ENCODE data around the gene CCDC106.

CCDC106 gene

GRCh38 chr19:55683449-55684261 lies 35.6 kb downstream of the CCDC106 start:
- Histone ChIP-seq H3K36me3 (ENCODE audit: insufficient read depth) (no peaks in the 10 kb centered on the region; the same call in 1 of the 2 replicates), H3K27me3 (ENCODE audit: insufficient read depth, low read depth) (no peaks in the 10 kb centered on the region), H3K4me3 (IDR thresholded peaks at IDR 0.05; ENCODE audit: insufficient read depth, low read depth, low read length) (no peak overlapping the region), H3K27ac (no peak overlapping the region), H3K4me2 (no peak overlapping the region), H2AFZ (ENCODE audit: low read depth) (no peak overlapping the region), H4K20me1 (ENCODE audit: insufficient read depth) (0 out of 2 replicates have a peak, but pooled peaks cover 11% of the 10 kb centered on the region), H3K9ac (no peak overlapping the region), H3K4me1 (ENCODE audit: low read depth, poor library complexity, severe bottlenecking) (no peaks in the 10 kb centered on the region), H3K79me2 (ENCODE audit: insufficient read depth, low read depth) (peaks cover 50% of the 10 kb centered on the region)
- TF ChIP-seq, protein P1, sequence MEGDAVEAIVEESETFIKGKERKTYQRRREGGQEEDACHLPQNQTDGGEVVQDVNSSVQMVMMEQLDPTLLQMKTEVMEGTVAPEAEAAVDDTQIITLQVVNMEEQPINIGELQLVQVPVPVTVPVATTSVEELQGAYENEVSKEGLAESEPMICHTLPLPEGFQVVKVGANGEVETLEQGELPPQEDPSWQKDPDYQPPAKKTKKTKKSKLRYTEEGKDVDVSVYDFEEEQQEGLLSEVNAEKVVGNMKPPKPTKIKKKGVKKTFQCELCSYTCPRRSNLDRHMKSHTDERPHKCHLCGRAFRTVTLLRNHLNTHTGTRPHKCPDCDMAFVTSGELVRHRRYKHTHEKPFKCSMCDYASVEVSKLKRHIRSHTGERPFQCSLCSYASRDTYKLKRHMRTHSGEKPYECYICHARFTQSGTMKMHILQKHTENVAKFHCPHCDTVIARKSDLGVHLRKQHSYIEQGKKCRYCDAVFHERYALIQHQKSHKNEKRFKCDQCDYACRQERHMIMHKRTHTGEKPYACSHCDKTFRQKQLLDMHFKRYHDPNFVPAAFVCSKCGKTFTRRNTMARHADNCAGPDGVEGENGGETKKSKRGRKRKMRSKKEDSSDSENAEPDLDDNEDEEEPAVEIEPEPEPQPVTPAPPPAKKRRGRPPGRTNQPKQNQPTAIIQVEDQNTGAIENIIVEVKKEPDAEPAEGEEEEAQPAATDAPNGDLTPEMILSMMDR (conservative IDR thresholded peaks at IDR 0.05; ENCODE audit: low read depth, low read length), result no peak

GRCh38 chr19:55684946-55685681 lies 37.1 kb downstream of the CCDC106 start:
- no peak overlapping the region for H3K9ac ChIP-seq
- 0 out of 2 replicates have a peak, but pooled peaks cover 11% of the 10 kb centered on the region for H4K20me1 ChIP-seq (ENCODE audit: insufficient read depth)
- peaks cover 35% of the 10 kb centered on the region for H3K79me2 ChIP-seq (ENCODE audit: insufficient read depth, low read depth)
- no peaks in the 10 kb centered on the region; the same call in 1 of the 2 replicates for H3K36me3 ChIP-seq (ENCODE audit: insufficient read depth)
- H3K4me3 ChIP-seq (IDR thresholded peaks at IDR 0.05; ENCODE audit: insufficient read depth, low read depth, low read length), result no peak overlapping the region
- TF ChIP-seq, protein P1 (conservative IDR thresholded peaks at IDR 0.05; ENCODE audit: low read depth, low read length), result no peak
- H3K4me1 ChIP-seq (ENCODE audit: low read depth, poor library complexity, severe bottlenecking), result no peaks in the 10 kb centered on the region
- H3K27me3 ChIP-seq (ENCODE audit: insufficient read depth, low read depth), result no peaks in the 10 kb centered on the region
- H3K27ac ChIP-seq, result no peak overlapping the region
- H3K4me2 ChIP-seq, result no peak overlapping the region
- no peak overlapping the region for H2AFZ ChIP-seq (ENCODE audit: low read depth)

GRCh38 chr19:55685776-55686175 lies 37.8 kb downstream of the CCDC106 start:
- Histone ChIP-seq H3K9ac (no peak overlapping the region), H3K79me2 (ENCODE audit: insufficient read depth, low read depth) (peaks cover 29% of the 10 kb centered on the region), H3K4me1 (ENCODE audit: low read depth, poor library complexity, severe bottlenecking) (no peaks in the 10 kb centered on the region), H3K36me3 (ENCODE audit: insufficient read depth) (no peaks in the 10 kb centered on the region; the same call in 1 of the 2 replicates), H3K4me3 (IDR thresholded peaks at IDR 0.05; ENCODE audit: insufficient read depth, low read depth, low read length) (no peak overlapping the region), H3K27me3 (ENCODE audit: insufficient read depth, low read depth) (no peaks in the 10 kb centered on the region), H3K27ac (no peak overlapping the region), H4K20me1 (ENCODE audit: insufficient read depth) (0 out of 2 replicates have a peak, but pooled peaks cover 5% of the 10 kb centered on the region), H3K4me2 (no peak overlapping the region), H2AFZ (ENCODE audit: low read depth) (no peak overlapping the region)
- TF ChIP-seq, protein P1 (conservative IDR thresholded peaks at IDR 0.05; ENCODE audit: low read depth, low read length), result no peak

DNA sequence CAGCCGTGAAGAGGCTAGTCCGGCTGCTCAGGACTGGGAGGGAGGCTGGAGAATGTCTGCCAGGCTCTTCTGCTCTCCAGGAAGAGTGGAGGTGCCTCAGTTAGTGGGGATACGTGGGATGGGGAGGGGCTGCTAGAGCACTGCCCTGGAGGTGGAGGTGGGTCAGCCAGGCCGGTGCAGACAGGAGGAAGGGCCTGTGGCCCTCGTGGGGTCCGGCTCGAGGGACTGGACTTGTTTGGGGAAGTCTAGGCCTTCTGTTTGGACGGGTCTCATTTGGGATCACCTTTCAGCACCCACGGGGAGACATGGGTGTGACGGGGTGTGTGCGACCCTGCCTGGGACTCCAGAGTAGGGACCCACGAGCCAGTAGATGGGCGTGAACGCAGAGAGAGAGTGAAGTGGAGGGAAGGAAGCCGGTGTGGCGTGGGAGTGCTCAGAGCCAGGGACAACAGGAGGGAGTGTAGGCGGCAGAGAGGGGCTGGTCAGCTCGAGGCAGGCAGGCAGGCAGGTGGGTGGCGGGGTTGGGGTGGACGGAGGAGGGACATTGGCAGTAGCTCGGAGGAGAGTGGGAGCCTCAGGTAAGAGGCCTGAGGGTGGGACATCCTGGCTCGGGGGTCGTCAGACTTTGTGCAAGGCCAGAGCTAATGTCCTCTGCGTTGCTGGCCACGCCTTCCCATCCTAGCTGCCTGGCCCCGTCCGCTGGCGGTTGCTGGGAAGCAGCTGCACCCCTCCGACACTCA lies 38.5 kb downstream of the CCDC106 start:
- Histone ChIP-seq H3K4me3 (IDR thresholded peaks at IDR 0.05; ENCODE audit: insufficient read depth, low read depth, low read length) (no peak overlapping the region), H3K4me1 (ENCODE audit: low read depth, poor library complexity, severe bottlenecking) (no peaks in the 10 kb centered on the region), H3K9ac (no peak overlapping the region), H3K27ac (no peak overlapping the region), H4K20me1 (ENCODE audit: insufficient read depth) (no peaks in the 10 kb centered on the region), H3K4me2 (no peak overlapping the region), H3K79me2 (ENCODE audit: insufficient read depth, low read depth) (peaks cover 22% of the 10 kb centered on the region), H2AFZ (ENCODE audit: low read depth) (no peak overlapping the region), H3K27me3 (ENCODE audit: insufficient read depth, low read depth) (no peaks in the 10 kb centered on the region), H3K36me3 (ENCODE audit: insufficient read depth) (no peaks in the 10 kb centered on the region; the same call in 1 of the 2 replicates)
- TF ChIP-seq, protein P1 (conservative IDR thresholded peaks at IDR 0.05; ENCODE audit: low read depth, low read length), result no peak

All from KMS-11 (cell line).